Astrocyte (in vitro differentiated cells and primary cell): ENCODE results near the gene TLL1. TPM values are rescaled to one million over a fixed set of nuclear protein-coding genes. Genes with fewer than 3 reads are reported as not detected.
A peak's percentile ranks its signal among the peaks of the same experiment; 100 is the strongest.

Experiments
- DNase-seq: peaks from one replicate; pipeline ENCODE4 v3.0.0-alpha.2; 2010; ENCODE audit warnings: low read depth
- FAIRE-seq: peaks from 2 replicates; lab custom pipeline; 2011; peaks lifted over from hg19 to GRCh38; lab: Jason Lieb, UNC
- H2AFZ ChIP-seq: 2 replicates; pipeline ENCODE4 v1.6.0; 2012; ENCODE audit warnings: low read depth, low read length, inconsistent platforms
- H3K27ac ChIP-seq: 2 replicates; pipeline ENCODE4 v1.5.1; 2011; ENCODE audit warnings: low read depth, low read length, inconsistent platforms
- H3K27me3 ChIP-seq: 2 replicates; pipeline ENCODE4 v1.6.0; 2011; ENCODE audit warnings: low read length, inconsistent platforms; ENCODE audit not compliant: insufficient read depth
- H3K36me3 ChIP-seq: 2 replicates; pipeline ENCODE4 v1.5.1; 2011; ENCODE audit warnings: low read length, inconsistent platforms; ENCODE audit not compliant: insufficient read depth
- H3K4me1 ChIP-seq: 2 replicates; pipeline ENCODE4 v1.5.1; 2011; ENCODE audit warnings: low read length, inconsistent platforms; ENCODE audit not compliant: insufficient read depth
- H3K4me2 ChIP-seq: 2 replicates; pipeline ENCODE4 v1.6.0; 2012; ENCODE audit warnings: low read length, inconsistent platforms
- H3K4me3 ChIP-seq: 2 replicates; pipeline ENCODE4 v1.5.1; 2011; ENCODE audit warnings: low read depth, mild to moderate bottlenecking, low read length, inconsistent platforms; ENCODE audit not compliant: insufficient read depth
- H3K79me2 ChIP-seq: 2 replicates; pipeline ENCODE4 v1.6.0; 2012; ENCODE audit warnings: mild to moderate bottlenecking, low read length, inconsistent platforms; ENCODE audit not compliant: insufficient read depth
- H3K9ac ChIP-seq: 2 replicates; pipeline ENCODE4 v1.6.0; 2012; ENCODE audit warnings: mild to moderate bottlenecking, low read length, inconsistent platforms
- H3K9me3 ChIP-seq: 2 replicates; pipeline ENCODE4 v1.5.1; 2012; ENCODE audit warnings: low read depth, mild to moderate bottlenecking, low read length, inconsistent platforms; ENCODE audit not compliant: insufficient read depth
- H4K20me1 ChIP-seq: 2 replicates; pipeline ENCODE4 v1.6.0; 2012; ENCODE audit warnings: low read length, inconsistent platforms; ENCODE audit not compliant: insufficient read depth
- H3K27ac Mint-ChIP-seq: one replicate; pipeline ENCODE4 v1.8.0; 2021; ENCODE audit warnings: mild to moderate bottlenecking, mixed read lengths; ENCODE audit not compliant: unreplicated experiment
- H3K27me3 Mint-ChIP-seq: one replicate; pipeline ENCODE4 v1.8.0; 2021; ENCODE audit warnings: low read depth, mixed read lengths; ENCODE audit not compliant: unreplicated experiment
- H3K36me3 Mint-ChIP-seq: one replicate; pipeline ENCODE4 v1.8.0; 2021; ENCODE audit warnings: low read depth, mixed read lengths; ENCODE audit not compliant: unreplicated experiment
- H3K4me1 Mint-ChIP-seq: one replicate; pipeline ENCODE4 v1.8.0; 2021; ENCODE audit warnings: low read depth, mixed read lengths; ENCODE audit not compliant: unreplicated experiment
- H3K4me3 Mint-ChIP-seq: one replicate; pipeline ENCODE4 v1.8.0; 2021; ENCODE audit warnings: mild to moderate bottlenecking, moderate library complexity, mixed read lengths; ENCODE audit not compliant: unreplicated experiment
- H3K9me3 Mint-ChIP-seq: one replicate; pipeline ENCODE4 v1.8.0; 2021; ENCODE audit warnings: mild to moderate bottlenecking, mixed read lengths; ENCODE audit not compliant: unreplicated experiment
- EZH2 ChIP-seq: IDR thresholded peaks from 2 replicates; pipeline ENCODE4 v1.6.1; 2012; ENCODE audit warnings: mild to moderate bottlenecking, low read length, inconsistent platforms; ENCODE audit not compliant: insufficient read depth
- total RNA-seq: library from RNA; stranded (reverse); gene quantifications from 2 replicates; pipeline ENCODE4 v1.2.1, GENCODE V29; 2021
- TF ChIP-seq, protein P1 (sequence below): IDR thresholded peaks from 2 replicates; pipeline ENCODE4 v1.5.1; 2011; ENCODE audit warnings: low read depth, mild to moderate bottlenecking, inconsistent platforms, low read length, moderate library complexity; ENCODE audit not compliant: insufficient read depth

TLL1 gene
- total RNA-seq, 1 donor from 2014 or later = 2.7 TPM

GRCh38 chr4:165965503-165965902 lies 92.5 kb downstream of the TLL1 start:
- Histone ChIP-seq H3K4me1 (no peaks in the 10 kb centered on the region), H4K20me1 (no peaks in the 10 kb centered on the region), H3K27ac (no peak overlapping the region), H3K9me3 (no peaks in the 10 kb centered on the region), H3K4me2 (no peak overlapping the region), H3K27me3 (no peaks in the 10 kb centered on the region), H3K4me3 (no peak overlapping the region), H3K36me3 (no peaks in the 10 kb centered on the region), H2AFZ (no peak overlapping the region), H3K9ac (no peak overlapping the region), H3K79me2 (no peaks in the 10 kb centered on the region)
- H3K9me3 Mint-ChIP-seq = peaks cover 16% of the 10 kb centered on the region
- FAIRE-seq (no peak), DNase-seq (peak; percentile 2)
- no peaks in the 10 kb centered on the region for H3K27me3 Mint-ChIP-seq
- TF ChIP-seq, protein P1, sequence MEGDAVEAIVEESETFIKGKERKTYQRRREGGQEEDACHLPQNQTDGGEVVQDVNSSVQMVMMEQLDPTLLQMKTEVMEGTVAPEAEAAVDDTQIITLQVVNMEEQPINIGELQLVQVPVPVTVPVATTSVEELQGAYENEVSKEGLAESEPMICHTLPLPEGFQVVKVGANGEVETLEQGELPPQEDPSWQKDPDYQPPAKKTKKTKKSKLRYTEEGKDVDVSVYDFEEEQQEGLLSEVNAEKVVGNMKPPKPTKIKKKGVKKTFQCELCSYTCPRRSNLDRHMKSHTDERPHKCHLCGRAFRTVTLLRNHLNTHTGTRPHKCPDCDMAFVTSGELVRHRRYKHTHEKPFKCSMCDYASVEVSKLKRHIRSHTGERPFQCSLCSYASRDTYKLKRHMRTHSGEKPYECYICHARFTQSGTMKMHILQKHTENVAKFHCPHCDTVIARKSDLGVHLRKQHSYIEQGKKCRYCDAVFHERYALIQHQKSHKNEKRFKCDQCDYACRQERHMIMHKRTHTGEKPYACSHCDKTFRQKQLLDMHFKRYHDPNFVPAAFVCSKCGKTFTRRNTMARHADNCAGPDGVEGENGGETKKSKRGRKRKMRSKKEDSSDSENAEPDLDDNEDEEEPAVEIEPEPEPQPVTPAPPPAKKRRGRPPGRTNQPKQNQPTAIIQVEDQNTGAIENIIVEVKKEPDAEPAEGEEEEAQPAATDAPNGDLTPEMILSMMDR = no peak
- no peak for TF ChIP-seq EZH2
- no peak overlapping the region for H3K4me3 Mint-ChIP-seq
- peaks cover 4% of the 10 kb centered on the region for H3K36me3 Mint-ChIP-seq
- H3K27ac Mint-ChIP-seq = no peak overlapping the region
- H3K4me1 Mint-ChIP-seq = peaks cover 8% of the 10 kb centered on the region

DNA sequence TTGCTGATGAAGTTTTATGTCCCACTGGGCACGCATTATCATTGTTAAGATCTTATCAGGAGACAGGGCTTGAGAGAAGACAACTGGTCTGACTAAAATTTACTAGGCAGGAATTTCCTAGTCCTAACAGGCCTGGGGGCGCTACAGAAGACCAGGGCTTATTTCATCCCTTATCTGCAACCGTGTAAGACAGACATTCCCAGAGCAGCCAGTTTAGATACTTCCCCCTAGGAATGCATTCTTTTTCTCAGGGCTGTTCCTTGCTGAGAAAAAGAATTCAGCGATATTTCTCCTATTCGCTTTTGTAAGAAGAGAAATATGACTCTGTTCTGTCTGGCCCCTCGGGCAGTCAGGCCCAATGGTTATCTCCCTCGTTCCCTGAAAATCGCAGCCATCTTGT lies 93.8 kb downstream of the TLL1 start:
- H3K4me1 ChIP-seq = no peaks in the 10 kb centered on the region
- H3K9me3 Mint-ChIP-seq = peaks cover 16% of the 10 kb centered on the region
- no peak overlapping the region for H3K4me2 ChIP-seq
- FAIRE-seq (no peak), DNase-seq (no peak)
- no peaks in the 10 kb centered on the region for H4K20me1 ChIP-seq
- TF ChIP-seq EZH2 = no peak
- TF ChIP-seq, protein P1 = no peak
- H3K36me3 Mint-ChIP-seq = peaks cover 4% of the 10 kb centered on the region
- H3K27me3 ChIP-seq = no peaks in the 10 kb centered on the region
- no peak overlapping the region for H2AFZ ChIP-seq
- H3K4me3 Mint-ChIP-seq = no peak overlapping the region
- H3K4me3 ChIP-seq = no peak overlapping the region
- no peaks in the 10 kb centered on the region for H3K36me3 ChIP-seq
- no peak overlapping the region for H3K27ac Mint-ChIP-seq
- H3K9me3 ChIP-seq = no peaks in the 10 kb centered on the region
- H3K4me1 Mint-ChIP-seq = peaks cover 9% of the 10 kb centered on the region
- H3K27ac ChIP-seq = no peak overlapping the region
- H3K9ac ChIP-seq = no peak overlapping the region
- H3K27me3 Mint-ChIP-seq = no peaks in the 10 kb centered on the region
- no peaks in the 10 kb centered on the region for H3K79me2 ChIP-seq

GRCh38 chr4:165967486-165967885 lies 94.4 kb downstream of the TLL1 start:
- H3K4me1 ChIP-seq = no peaks in the 10 kb centered on the region
- H3K4me1 Mint-ChIP-seq = peaks cover 10% of the 10 kb centered on the region
- H3K4me2 ChIP-seq = no peak overlapping the region
- peaks cover 4% of the 10 kb centered on the region for H3K36me3 Mint-ChIP-seq
- no peaks in the 10 kb centered on the region for H3K27me3 Mint-ChIP-seq
- no peak overlapping the region for H3K4me3 Mint-ChIP-seq
- FAIRE-seq = no peak
- H3K36me3 ChIP-seq = no peaks in the 10 kb centered on the region
- H3K79me2 ChIP-seq = no peaks in the 10 kb centered on the region
- peak overlapping the region; percentile 72 for H3K27ac Mint-ChIP-seq
- TF ChIP-seq, protein P1 = no peak
- TF ChIP-seq EZH2 = no peak
- DNase-seq = no peak
- H3K27ac ChIP-seq = no peak overlapping the region
- H4K20me1 ChIP-seq = no peaks in the 10 kb centered on the region
- no peak overlapping the region for H3K9ac ChIP-seq
- H3K4me3 ChIP-seq = no peak overlapping the region
- H3K9me3 ChIP-seq = no peaks in the 10 kb centered on the region
- peaks cover 16% of the 10 kb centered on the region for H3K9me3 Mint-ChIP-seq
- no peak overlapping the region for H2AFZ ChIP-seq
- no peaks in the 10 kb centered on the region for H3K27me3 ChIP-seq
